Measurements from ENCODE around the gene CORO1C.
A peak's percentile ranks its signal among the peaks of the same experiment; 100 is the strongest.
"Not testable (repeated sequence)": the region's sequence is repeated elsewhere in the genome, so short reads cannot be mapped to it uniquely, and the experiment has no call there.

CORO1C gene

DNA sequence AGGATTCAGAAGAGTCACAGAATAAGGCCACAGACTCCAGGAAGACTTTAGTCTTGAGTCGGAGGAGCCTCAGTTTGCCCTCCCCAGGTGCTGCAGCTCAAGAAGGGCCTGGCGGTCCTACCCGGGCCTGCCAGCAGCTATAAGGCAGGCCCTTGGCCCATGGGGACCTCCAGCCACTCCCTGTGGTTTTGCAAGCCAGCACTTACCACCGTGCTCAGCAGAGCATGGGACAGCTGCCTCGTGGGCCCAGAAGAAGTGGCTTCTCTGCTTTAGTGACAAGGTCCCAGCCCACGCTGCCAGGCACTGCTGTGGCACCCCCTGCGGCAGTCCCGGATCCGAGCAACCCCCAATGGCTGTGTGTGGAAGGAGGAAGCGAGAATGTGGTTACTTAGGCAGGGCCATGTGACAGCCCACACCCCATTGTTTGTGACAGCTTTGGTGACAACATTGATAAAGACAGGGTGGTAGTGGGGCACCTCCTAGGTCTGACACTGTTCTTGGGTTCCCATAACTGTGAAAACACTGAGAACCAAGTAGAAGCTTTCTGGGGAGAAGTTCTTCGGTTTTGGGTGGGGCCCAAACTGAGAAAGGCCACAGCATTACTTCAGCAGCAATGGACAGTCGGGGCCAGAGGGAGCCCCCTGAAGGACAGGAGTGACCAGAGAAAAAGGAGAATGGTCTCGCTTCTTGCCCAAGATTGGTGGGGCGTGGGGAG, 97.6 kb downstream of the CORO1C start, which contains the start of gene SELPLG:
Gene SELPLG (minus strand): TSS at position 361 of the 715 bp plus-strand sequence. CDS start 9,587 bp downstream, outside the sequence.
- H3K27ac ChIP-seq (ENCODE audit: insufficient read depth in 1 of 2, low read depth in 1 of 2, low read length in 2 of 2, poor library complexity in 1 of 2, severe bottlenecking in 2 of 2): peak within 1 kb of the TSS; percentile 68 to 87
- CTCF ChIA-PET: interaction anchor here (1.1 to 30.5 kb wide), 6 partner anchors 14 to 85 kb away, joined by 3 to 591 read pairs (median 26); partner anchors contain the start of genes ISCU and SART3
- H3K4me3 ChIP-seq (ENCODE audit: control insufficient read depth in 1 of 7, extremely low read depth in 1 of 7, insufficient read depth in 4 of 7, low read depth in 2 of 7, low read length in 6 of 7): peak within 1 kb of the TSS in 6 of 7 experiments; percentile 38 to 74 (median 60)
- H3K9me3 ChIP-seq (ENCODE audit: control extremely low read depth in 1 of 5, control insufficient read depth in 4 of 5, insufficient read depth in 2 of 5, low read depth in 1 of 5, low read length in 4 of 5): no peaks in the 10 kb centered on the region
- peak; percentile 82 to 94 (median 90) for DNase-seq
- 23% methylated on average over 14 of the region's 14 CpGs for whole genome bisulfite sequencing (ENCODE audit: insufficient coverage)
- no peaks in the 10 kb centered on the region for H3K27me3 ChIP-seq (replicated peaks in 2 of 5; ENCODE audit: control insufficient read depth in 4 of 5, insufficient read depth in 5 of 5, low read length in 4 of 5)
- POLR2A ChIA-PET: interaction anchor here (0.7 to 1.6 kb wide), 3 partner anchors 17 to 68 kb away, joined by 3 to 4 read pairs (median 4); no protein-coding TSS in a partner anchor
- H3K36me3 ChIP-seq (ENCODE audit: control insufficient read depth in 4 of 4, insufficient read depth in 4 of 4, low read length in 3 of 4): peaks cover 0 to 8% (median 0%) of the 10 kb centered on the region in 4 experiments
- peaks cover 35 to 98% (median 98%) of the 10 kb centered on the region in 4 experiments for H3K4me1 ChIP-seq (ENCODE audit: control extremely low read depth in 1 of 4, control insufficient read depth in 4 of 4, insufficient read depth in 4 of 4, low read length in 3 of 4)

GRCh38 chr12:108633081-108633533, 98.2 kb downstream of the CORO1C start:
- Histone ChIP-seq H3K27me3 (replicated peaks in 2 of 5; ENCODE audit: control insufficient read depth in 4 of 5, insufficient read depth in 5 of 5, low read length in 4 of 5) (no peaks in the 10 kb centered on the region), H3K4me1 (ENCODE audit: control extremely low read depth in 1 of 4, control insufficient read depth in 4 of 4, insufficient read depth in 4 of 4, low read length in 3 of 4) (peaks cover 39 to 98% (median 98%) of the 10 kb centered on the region in 4 experiments), H3K36me3 (ENCODE audit: control insufficient read depth in 4 of 4, insufficient read depth in 4 of 4, low read length in 3 of 4) (peaks cover 0 to 8% (median 0%) of the 10 kb centered on the region in 4 experiments), H3K4me3 (ENCODE audit: control insufficient read depth in 1 of 7, extremely low read depth in 1 of 7, insufficient read depth in 4 of 7, low read depth in 2 of 7, low read length in 6 of 7) (peak overlapping the region in 6 of 7 experiments; percentile 38 to 74 (median 58)), H3K9me3 (ENCODE audit: control extremely low read depth in 1 of 5, control insufficient read depth in 4 of 5, insufficient read depth in 2 of 5, low read depth in 1 of 5, low read length in 4 of 5) (no peaks in the 10 kb centered on the region), H3K27ac (ENCODE audit: insufficient read depth in 1 of 2, low read depth in 1 of 2, low read length in 2 of 2, poor library complexity in 1 of 2, severe bottlenecking in 2 of 2) (peak overlapping the region; percentile 68 to 87)
- CTCF ChIA-PET: interaction anchor here (0.7 to 30.5 kb wide), 7 partner anchors 8 to 241 kb away, joined by 3 to 591 read pairs (median 5); partner anchors contain the start of genes ISCU and SART3
- WGBS (ENCODE audit: insufficient coverage): 76% methylated on average over 7 of the region's 7 CpGs
- POLR2A ChIA-PET: interaction anchor here (0.6 to 1.4 kb wide), 4 partner anchors 8 to 1326 kb away, joined by 3 to 4 read pairs (median 4); no protein-coding TSS in a partner anchor
- no peak for DNase-seq

DNA sequence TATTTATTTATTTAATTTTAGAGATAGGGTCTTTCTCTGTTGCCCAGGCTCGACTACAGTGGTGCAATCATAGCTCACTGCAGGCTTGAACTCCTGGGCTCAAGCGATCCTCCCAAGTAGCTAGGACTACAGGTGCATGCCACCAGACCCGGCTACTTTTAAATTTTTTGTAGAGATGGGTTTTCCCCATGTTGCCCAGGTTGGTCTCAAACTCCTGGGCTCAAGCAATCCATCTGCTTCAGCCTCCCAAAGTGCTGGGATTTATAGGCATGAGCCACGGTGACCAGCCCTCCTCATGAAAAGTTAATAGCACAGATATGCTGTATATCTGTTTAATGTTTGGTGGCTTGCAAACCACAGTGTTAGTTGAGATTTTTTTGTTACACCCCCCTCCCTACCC, 100.1 kb downstream of the CORO1C start:
- DNase-seq; H3K9me3 ChIP-seq (ENCODE audit: control extremely low read depth in 1 of 5, control insufficient read depth in 4 of 5, insufficient read depth in 2 of 5, low read depth in 1 of 5, low read length in 4 of 5); H3K27me3 ChIP-seq (replicated peaks in 2 of 5; ENCODE audit: control insufficient read depth in 4 of 5, insufficient read depth in 5 of 5, low read length in 4 of 5); POLR2A ChIA-PET: not testable (repeated sequence)
- Histone ChIP-seq H3K4me3 (ENCODE audit: control insufficient read depth in 1 of 7, extremely low read depth in 1 of 7, insufficient read depth in 4 of 7, low read depth in 2 of 7, low read length in 6 of 7) (peak overlapping the region in 3 of 7 experiments; percentile 53 to 74 (median 64)), H3K27ac (ENCODE audit: insufficient read depth in 1 of 2, low read depth in 1 of 2, low read length in 2 of 2, poor library complexity in 1 of 2, severe bottlenecking in 2 of 2) (peak overlapping the region; percentile 33 to 87), H3K36me3 (ENCODE audit: control insufficient read depth in 4 of 4, insufficient read depth in 4 of 4, low read length in 3 of 4) (peaks cover 3 to 17% (median 4%) of the 10 kb centered on the region in 4 experiments), H3K4me1 (ENCODE audit: control extremely low read depth in 1 of 4, control insufficient read depth in 4 of 4, insufficient read depth in 4 of 4, low read length in 3 of 4) (peaks cover 28 to 93% (median 87%) of the 10 kb centered on the region in 4 experiments)
- 100% methylated on average over 3 of the region's 4 CpGs for WGBS (ENCODE audit: insufficient coverage)
- CTCF ChIA-PET: interaction anchor here (1.3 to 30.5 kb wide), 4 partner anchors 13 to 63 kb away, joined by 3 to 591 read pairs (median 63); partner anchors contain the start of genes ISCU and SART3

DNA sequence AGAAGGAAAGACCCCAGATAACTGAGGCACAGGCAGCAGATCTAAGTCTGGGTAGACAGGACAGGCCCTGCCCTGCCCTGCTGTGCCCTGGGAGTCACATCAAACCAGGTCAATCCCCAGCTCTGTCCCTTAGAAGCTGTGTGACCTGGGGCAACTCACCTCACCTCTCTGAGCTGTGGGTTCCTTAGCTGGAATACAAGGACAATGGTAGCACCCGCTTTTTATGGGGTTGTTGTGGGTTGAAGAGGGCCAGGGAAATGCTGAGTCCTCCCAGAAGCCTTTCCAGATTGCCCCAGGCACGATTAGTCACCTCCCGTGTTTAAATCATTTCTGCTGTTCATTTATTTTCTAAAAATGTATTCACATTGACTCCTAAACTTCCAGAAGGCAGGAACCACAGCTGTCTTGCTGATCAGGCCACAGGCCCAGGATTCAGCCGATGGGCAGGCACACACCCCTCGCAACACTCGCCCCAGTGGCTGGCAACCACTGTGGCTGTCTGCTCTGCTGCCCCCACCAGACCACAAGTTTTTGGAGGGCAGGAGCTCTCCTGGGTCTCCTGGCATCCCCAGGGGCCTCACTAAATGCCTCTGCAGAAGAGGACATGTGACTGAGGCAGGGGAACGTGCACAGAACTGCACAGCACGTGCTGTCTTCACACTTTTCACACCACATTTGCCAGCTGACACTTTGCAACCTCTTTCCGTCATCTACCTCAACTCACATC, 100.7 kb downstream of the CORO1C start:
- ChIA-PET CTCF (interaction anchor here (1.3 to 30.5 kb wide), 4 partner anchors 12 to 62 kb away, joined by 3 to 591 read pairs (median 63); partner anchors contain the start of genes ISCU and SART3), POLR2A (no interaction called here)
- Histone ChIP-seq H3K4me3 (ENCODE audit: control insufficient read depth in 1 of 7, extremely low read depth in 1 of 7, insufficient read depth in 4 of 7, low read depth in 2 of 7, low read length in 6 of 7) (peak overlapping the region in 3 of 7 experiments; percentile 40 to 74 (median 46)), H3K36me3 (ENCODE audit: control insufficient read depth in 4 of 4, insufficient read depth in 4 of 4, low read length in 3 of 4) (peaks cover 3 to 20% (median 4%) of the 10 kb centered on the region in 4 experiments), H3K9me3 (ENCODE audit: control extremely low read depth in 1 of 5, control insufficient read depth in 4 of 5, insufficient read depth in 2 of 5, low read depth in 1 of 5, low read length in 4 of 5) (no peaks in the 10 kb centered on the region), H3K27ac (ENCODE audit: insufficient read depth in 1 of 2, low read depth in 1 of 2, low read length in 2 of 2, poor library complexity in 1 of 2, severe bottlenecking in 2 of 2) (peak overlapping the region; percentile 33 to 87), H3K4me1 (ENCODE audit: control extremely low read depth in 1 of 4, control insufficient read depth in 4 of 4, insufficient read depth in 4 of 4, low read length in 3 of 4) (peaks cover 23 to 87% (median 81%) of the 10 kb centered on the region in 4 experiments), H3K27me3 (replicated peaks in 2 of 5; ENCODE audit: control insufficient read depth in 4 of 5, insufficient read depth in 5 of 5, low read length in 4 of 5) (no peaks in the 10 kb centered on the region)
- peak in 1 of 3 donors; percentile 48 for DNase-seq
- WGBS (ENCODE audit: insufficient coverage): 68% methylated on average over 6 of the region's 9 CpGs

GRCh38 chr12:108629824-108630476, 101.4 kb downstream of the CORO1C start:
- Histone ChIP-seq H3K9me3 (ENCODE audit: control extremely low read depth in 1 of 5, control insufficient read depth in 4 of 5, insufficient read depth in 2 of 5, low read depth in 1 of 5, low read length in 4 of 5) (no peaks in the 10 kb centered on the region), H3K4me3 (ENCODE audit: control insufficient read depth in 1 of 7, extremely low read depth in 1 of 7, insufficient read depth in 4 of 7, low read depth in 2 of 7, low read length in 6 of 7) (peak overlapping the region in 2 of 7 experiments; percentile 46 to 74), H3K4me1 (ENCODE audit: control extremely low read depth in 1 of 4, control insufficient read depth in 4 of 4, insufficient read depth in 4 of 4, low read length in 3 of 4) (peaks cover 23 to 80% (median 74%) of the 10 kb centered on the region in 4 experiments), H3K27ac (ENCODE audit: insufficient read depth in 1 of 2, low read depth in 1 of 2, low read length in 2 of 2, poor library complexity in 1 of 2, severe bottlenecking in 2 of 2) (peak overlapping the region; percentile 33 to 87), H3K36me3 (ENCODE audit: control insufficient read depth in 4 of 4, insufficient read depth in 4 of 4, low read length in 3 of 4) (peaks cover 5 to 27% (median 7%) of the 10 kb centered on the region in 4 experiments), H3K27me3 (replicated peaks in 2 of 5; ENCODE audit: control insufficient read depth in 4 of 5, insufficient read depth in 5 of 5, low read length in 4 of 5) (no peaks in the 10 kb centered on the region)
- ChIA-PET CTCF (interaction anchor here (1.3 to 30.5 kb wide), 4 partner anchors 11 to 61 kb away, joined by 3 to 591 read pairs (median 63); partner anchors contain the start of genes ISCU and SART3), POLR2A (no interaction called here)
- DNase-seq: peak; percentile 50 to 78 (median 72)
- WGBS (ENCODE audit: insufficient coverage): 59% methylated on average over 16 of the region's 17 CpGs

DNA sequence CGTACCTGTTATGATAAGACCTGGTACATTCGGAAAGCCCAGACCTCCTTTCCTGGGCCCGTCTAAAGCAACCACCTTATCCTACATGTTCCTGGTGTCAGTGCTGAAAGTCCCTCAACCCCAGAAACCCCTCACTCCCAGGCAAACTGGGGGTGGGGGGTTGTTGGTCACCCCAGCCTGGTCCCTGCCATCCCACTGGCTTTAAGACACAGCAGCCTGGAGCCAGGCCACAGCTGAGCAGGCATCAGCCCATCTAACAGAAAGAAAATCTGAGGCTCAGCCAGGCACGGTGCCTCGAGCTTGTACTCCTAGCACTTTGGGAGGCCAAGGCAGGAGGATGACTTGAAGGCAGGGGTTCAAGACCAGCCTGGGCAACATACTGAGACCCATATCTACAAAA, 102.2 kb downstream of the CORO1C start:
- peaks cover 5 to 30% (median 11%) of the 10 kb centered on the region in 4 experiments for H3K36me3 ChIP-seq (ENCODE audit: control insufficient read depth in 4 of 4, insufficient read depth in 4 of 4, low read length in 3 of 4)
- H3K27me3 ChIP-seq (replicated peaks in 2 of 5; ENCODE audit: control insufficient read depth in 4 of 5, insufficient read depth in 5 of 5, low read length in 4 of 5): no peaks in the 10 kb centered on the region
- WGBS (ENCODE audit: insufficient coverage): 89% methylated on average over 3 of the region's 5 CpGs
- POLR2A ChIA-PET: no interaction called here
- CTCF ChIA-PET: interaction anchor here (10.6 to 30.5 kb wide), 2 partner anchors 11 to 61 kb away, joined by 120 to 591 read pairs; partner anchors contain the start of genes ISCU and SART3
- H3K27ac ChIP-seq (ENCODE audit: insufficient read depth in 1 of 2, low read depth in 1 of 2, low read length in 2 of 2, poor library complexity in 1 of 2, severe bottlenecking in 2 of 2): peak overlapping the region in 1 of 2 experiments; percentile 87
- H3K4me3 ChIP-seq (ENCODE audit: control insufficient read depth in 1 of 7, extremely low read depth in 1 of 7, insufficient read depth in 4 of 7, low read depth in 2 of 7, low read length in 6 of 7): peak overlapping the region in 5 of 7 experiments; percentile 1 to 74 (median 62)
- no peaks in the 10 kb centered on the region for H3K9me3 ChIP-seq (ENCODE audit: control extremely low read depth in 1 of 5, control insufficient read depth in 4 of 5, insufficient read depth in 2 of 5, low read depth in 1 of 5, low read length in 4 of 5)
- H3K4me1 ChIP-seq (ENCODE audit: control extremely low read depth in 1 of 4, control insufficient read depth in 4 of 4, insufficient read depth in 4 of 4, low read length in 3 of 4): peaks cover 20 to 72% (median 66%) of the 10 kb centered on the region in 4 experiments
- no peak for DNase-seq
